GM12878 (cell line): Measurements from ENCODE around the gene TIMM29. TPM values are rescaled to one million over a fixed set of nuclear protein-coding genes. Genes with fewer than 3 reads are reported as not detected.

Experiments used
- BMI1 ChIP-seq: fragments of 450-650 bp; IDR thresholded peaks from 2 replicates; pipeline ENCODE4 v1.6.1; 2016; ENCODE audit warnings: mild to moderate bottlenecking, moderate library complexity, borderline replicate concordance
- CBX3 ChIP-seq: fragments of 200-600 bp; sonication (generic); IDR thresholded peaks from 2 replicates; pipeline ENCODE4 v1.6.1; 2016; ENCODE audit warnings: low read depth, borderline replicate concordance
- NR2F1 ChIP-seq: fragments of 450-650 bp; conservative IDR thresholded peaks from 2 replicates; pipeline ENCODE4 v1.6.1; 2017; ENCODE audit warnings: mild to moderate bottlenecking
- TARDBP ChIP-seq: IDR thresholded peaks from 2 replicates; pipeline ENCODE4 v1.6.1; 2016; ENCODE audit warnings: borderline replicate concordance
- USF1 ChIP-seq: IDR thresholded peaks from 2 replicates; pipeline ENCODE4 v1.6.1; 2011; ENCODE audit warnings: borderline replicate concordance, low read depth, mild to moderate bottlenecking, moderate library complexity, mixed read lengths, low read length; ENCODE audit not compliant: insufficient read depth; ENCODE audit errors: extremely low read length
- ZNF592 ChIP-seq: fragments of 450-650 bp; IDR thresholded peaks from 2 replicates; pipeline ENCODE4 v1.6.1; 2017; ENCODE audit warnings: mild to moderate bottlenecking, moderate library complexity
- ZSCAN29 ChIP-seq: fragments of 450-650 bp; IDR thresholded peaks from 2 replicates; pipeline ENCODE4 v1.6.1; 2017; ENCODE audit warnings: mild to moderate bottlenecking, moderate library complexity
- polyA plus RNA-seq, 11 experiments: library from polyadenylated mRNA; depleted of rRNA in 4 of 11; unstranded in 6 of 11; stranded (reverse) in 5 of 11; fragments of >200 nt; fragmentation: Nextera tagmentation in 4 of 11; fragmentation: Illumina TruSeq in 1 of 11; extraction: Ambion mirVana in 4 of 11; extraction: Trizol in 1 of 11; gene quantifications; 1 replicate in 1 of 11; 2 replicates in 10 of 11; pipeline versions ENCODE4 v1.2.1 to v1.2.3, GENCODE V29; 2011 to 2016; ENCODE audit warnings: inconsistent platforms in 2 of 11, missing spikeins in 2 of 11, low read depth in 1 of 11
- total RNA-seq, 4 experiments: library from RNA; depleted of rRNA in 3 of 4; stranded (reverse); fragments of >200 nt in 3 of 4; fragmentation: Illumina TruSeq in 1 of 4; extraction: Trizol in 1 of 4; gene quantifications; 2 replicates each; pipeline versions ENCODE4 v1.2.1 to v1.2.3, GENCODE V29; 2013 to 2021

The TIMM29 gene
- total and polyA plus RNA-seq, 10 of the 15 experiments (the other 5 are each of a cell fraction or from before 2014, with no cell fraction given) = 2.4 to 27.9 (median 13.5) TPM

DNA sequence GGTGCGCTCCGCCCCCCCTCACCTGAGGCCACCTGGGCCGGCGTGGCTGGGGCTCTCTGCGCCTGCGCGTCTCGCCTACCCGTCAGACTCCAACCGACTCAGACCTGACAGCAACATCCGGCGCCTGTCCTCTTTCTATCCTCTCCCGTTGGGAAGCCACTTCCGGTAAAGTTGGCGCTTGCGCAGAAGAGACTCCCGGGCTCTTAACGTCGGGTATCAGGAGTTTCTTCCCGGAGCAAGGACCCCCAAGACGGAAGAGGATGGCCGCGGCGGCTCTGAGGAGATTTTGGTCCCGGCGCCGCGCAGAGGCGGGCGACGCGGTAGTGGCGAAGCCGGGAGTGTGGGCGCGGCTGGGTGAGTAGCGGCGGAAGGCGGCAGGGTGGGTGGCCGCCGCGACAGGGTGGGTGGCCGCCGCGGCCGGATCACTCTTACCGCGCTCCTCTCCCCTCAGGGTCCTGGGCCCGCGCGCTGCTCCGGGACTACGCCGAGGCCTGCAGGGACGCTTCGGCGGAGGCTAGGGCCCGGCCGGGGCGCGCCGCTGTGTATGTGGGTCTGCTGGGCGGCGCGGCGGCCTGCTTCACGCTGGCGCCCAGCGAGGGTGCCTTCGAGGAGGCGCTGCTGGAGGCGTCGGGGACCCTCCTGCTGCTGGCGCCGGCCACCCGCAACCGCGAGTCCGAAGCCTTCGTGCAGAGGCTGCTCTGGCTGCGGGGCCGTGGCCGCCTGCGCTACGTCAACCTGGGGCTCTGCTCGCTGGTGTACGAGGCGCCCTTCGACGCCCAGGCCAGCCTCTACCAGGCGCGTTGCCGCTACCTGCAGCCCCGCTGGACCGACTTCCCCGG, at the start of gene TIMM29, which contains the start of gene YIPF2 (continued):
- TF ChIP-seq USF1 = no peak
- TF ChIP-seq NR2F1 = no peak
- no peak for TF ChIP-seq BMI1
- peak; percentile 84 for TF ChIP-seq TARDBP
- TF ChIP-seq CBX3 = no peak
- peak; percentile 77 for TF ChIP-seq ZSCAN29
- TF ChIP-seq ZNF592 = no peak
